GM18498 (cell line): ENCODE measurements around the gene APOC1.
A peak's percentile ranks its signal among the peaks of the same experiment; 100 is the strongest.
"Not testable (repeated sequence)": the region's sequence is repeated elsewhere in the genome, so short reads cannot be mapped to it uniquely, and the experiment has no call there.

Experiments
- ATAC-seq: cut with Tn5 transposase; IDR thresholded peaks from one replicate; pipeline ENCODE4 v1.9.1; 2021; ENCODE audit warnings: mild to moderate bottlenecking, moderate library complexity; ENCODE audit not compliant: unreplicated experiment

APOC1 gene

GRCh38 chr19:44911896-44912295 is 2.5 kb upstream of the APOC1 start:
- ATAC-seq, result not testable (repeated sequence)

- ATAC-seq, result no peak
These were observed 1.6 kb upstream of the APOC1 start for GRCh38 chr19:44912854-44913253.

- ATAC-seq, result not testable (repeated sequence)
These were observed 636 bp upstream of the APOC1 start for GRCh38 chr19:44913512-44914432.

GRCh38 chr19:44924243-44924725 is 9.9 kb downstream of the APOC1 start:
- no peak for ATAC-seq

GRCh38 chr19:44925114-44925891 is 10.9 kb downstream of the APOC1 start:
- ATAC-seq, result no peak

- ATAC-seq, result not testable (repeated sequence)
These were observed 12.1 kb downstream of the APOC1 start for GRCh38 chr19:44926245-44927077.

GRCh38 chr19:44927746-44928145 is 13.3 kb downstream of the APOC1 start:
- no peak for ATAC-seq

- ATAC-seq, result no peak
These were observed 15.7 kb downstream of the APOC1 start for GRCh38 chr19:44930088-44930487.

GRCh38 chr19:44931541-44931940 is 17.1 kb downstream of the APOC1 start:
- no peak for ATAC-seq

- no peak for ATAC-seq
These were observed 25.3 kb downstream of the APOC1 start for GRCh38 chr19:44939668-44940067.

GRCh38 chr19:44942067-44942571 is 27.7 kb downstream of the APOC1 start, which contains the start of gene APOC4:
Gene APOC4 (plus strand): TSS chr19:44942237. CDS start chr19:44942278, 41 bp downstream.
- no peak for ATAC-seq

GRCh38 chr19:44943801-44944249 is 29.4 kb downstream of the APOC1 start:
- peak; percentile 67 for ATAC-seq

- ATAC-seq, result no peak
These were observed 32.7 kb downstream of the APOC1 start for GRCh38 chr19:44947041-44947581.

- ATAC-seq, result no peak
These were observed 33.8 kb downstream of the APOC1 start for GRCh38 chr19:44948237-44948636.

GRCh38 chr19:44948763-44949374 is 34.5 kb downstream of the APOC1 start:
- no peak for ATAC-seq

- ATAC-seq, result no peak
These were observed 35.1 kb downstream of the APOC1 start for GRCh38 chr19:44949550-44949949.

- no peak for ATAC-seq
These were observed 37.1 kb downstream of the APOC1 start for GRCh38 chr19:44951179-44952159.

GRCh38 chr19:44954278-44954648 is 39.9 kb downstream of the APOC1 start:
- ATAC-seq, result no peak
